Metanephros (tissue), 1 donor: Measurements from ENCODE around the gene SLC8A1. TPM values are rescaled to one million over a fixed set of nuclear protein-coding genes. Genes with fewer than 3 reads are reported as not detected.

Experiments
- total RNA-seq: library from RNA; depleted of rRNA; stranded (reverse); fragments of >200 nt; gene quantifications from one replicate; pipeline ENCODE4 v1.2.3, GENCODE V29; 2014

The SLC8A1 gene
- total RNA-seq: 211 TPM

DNA sequence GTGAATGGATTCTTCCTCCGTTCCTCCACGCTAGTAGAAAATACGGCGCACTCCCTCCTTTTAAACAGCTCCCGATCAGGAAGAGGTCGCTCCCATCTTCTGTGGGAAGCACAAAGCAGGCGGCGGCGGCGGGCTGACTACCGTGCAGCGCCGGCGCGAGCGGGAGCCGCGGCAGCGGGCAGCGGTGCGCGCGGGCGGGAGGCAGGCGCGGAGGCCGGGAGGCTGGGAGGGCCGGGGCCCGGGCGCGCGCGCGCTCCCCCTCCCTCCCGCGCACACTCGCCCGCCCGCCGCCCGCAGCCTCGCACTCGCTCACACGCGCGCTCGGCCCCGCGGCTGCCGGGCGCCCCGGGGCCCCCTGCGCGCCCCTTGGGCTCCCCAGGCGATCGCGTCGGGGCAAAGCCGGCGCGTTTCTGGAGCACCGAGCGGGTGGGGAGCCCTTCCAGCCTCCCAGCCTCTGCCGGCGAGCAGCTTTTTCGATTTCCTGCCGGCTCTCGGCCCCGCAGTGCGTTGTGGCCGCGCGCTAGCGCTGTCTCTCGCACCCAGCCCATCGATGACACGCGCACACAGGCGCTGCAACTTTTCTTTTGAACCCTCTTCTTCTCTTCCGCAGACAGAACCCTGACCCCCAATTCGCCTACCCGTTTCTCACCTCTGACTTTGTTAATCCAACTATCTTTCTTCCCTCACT lies at the start of gene SLC8A1:
Gene SLC8A1, minus strand, starts transcription at position 173 of the 688 bp plus-strand sequence.

